H1 (cell line): ENCODE data around the gene SLC25A12. TPM values are rescaled to one million over a fixed set of nuclear protein-coding genes. Genes with fewer than 3 reads are reported as not detected.

Experiments
- CTCF ChIA-PET: fragments of 300-600 bp; sonication (Branson Sonifier 250); formaldehyde crosslinking; loops from one replicate; lab custom pipeline; 2021; ENCODE audit not compliant: partially characterized antibody; lab: Charles Lee
- POLR2A ChIA-PET: fragments of 300-600 bp; sonication (Branson Sonifier 250); formaldehyde crosslinking; loops from one replicate; lab custom pipeline; 2021; ENCODE audit warnings: inconsistent platforms; ENCODE audit not compliant: partially characterized antibody; lab: Charles Lee
- DNase-seq, 2 experiments: peaks; one replicate each; pipeline versions ENCODE4 v3.0.0 to v3.0.0-alpha.2; 2010 to 2022; ENCODE audit warnings: low spot score in 2 of 2, low read depth in 1 of 2, mixed read lengths in 1 of 2
- FAIRE-seq: peaks from 2 replicates; lab custom pipeline; 2011; peaks lifted over from hg19 to GRCh38; lab: Jason Lieb, UNC
- H2AFZ ChIP-seq: 2 replicates; pipeline ENCODE4 v1.8.1; 2012; ENCODE audit warnings: low read length, inconsistent platforms
- H2AK5ac ChIP-seq: 2 replicates; pipeline ENCODE4 v1.6.1; 2013; ENCODE audit warnings: low read depth, low read length
- H2BK120ac ChIP-seq: replicated peaks from 2 replicates; pipeline ENCODE3; 2013; ENCODE audit warnings: low read depth, low read length, inconsistent platforms
- H2BK12ac ChIP-seq: 2 replicates; pipeline ENCODE4 v1.6.1; 2013; ENCODE audit warnings: low read depth, low read length
- H2BK15ac ChIP-seq: 2 replicates; pipeline ENCODE4 v1.6.1; 2013; ENCODE audit warnings: low read length
- H2BK20ac ChIP-seq: 2 replicates; pipeline ENCODE4 v1.6.1; 2013; ENCODE audit warnings: low read length
- H2BK5ac ChIP-seq: 2 replicates; pipeline ENCODE4 v1.6.1; 2013; ENCODE audit warnings: low read depth, low read length
- H3K14ac ChIP-seq: 2 replicates; pipeline ENCODE4 v1.6.1; 2013; ENCODE audit warnings: inconsistent platforms; ENCODE audit not compliant: insufficient read length
- H3K18ac ChIP-seq: 2 replicates; pipeline ENCODE4 v1.6.1; 2013; ENCODE audit warnings: low read length; ENCODE audit errors: extremely low read depth
- H3K23ac ChIP-seq: 2 replicates; pipeline ENCODE4 v1.6.1; 2013; ENCODE audit warnings: inconsistent platforms; ENCODE audit not compliant: insufficient read length
- H3K23me2 ChIP-seq: 2 replicates; pipeline ENCODE4 v1.6.1; 2013; ENCODE audit warnings: low read depth, low read length
- H3K27ac ChIP-seq: 2 replicates; pipeline ENCODE4 v1.6.1; 2011; ENCODE audit warnings: low read depth, low read length, inconsistent platforms
- H3K27me3 ChIP-seq, 4 experiments: replicated peaks in 1 of 4; 1 replicate in 1 of 4; 2 replicates in 3 of 4; pipeline versions ENCODE4 v1.6.1 to v1.8.1; 2011 to 2013; ENCODE audit warnings: low read length in 3 of 4, mild to moderate bottlenecking in 3 of 4, inconsistent platforms in 2 of 4, mixed read lengths in 2 of 4, moderate library complexity in 1 of 4; ENCODE audit not compliant: control insufficient read depth in 3 of 4, insufficient read depth in 3 of 4; ENCODE audit errors: extremely low read depth in 1 of 4
- H3K36me3 ChIP-seq, 4 experiments: 2 replicates each; pipeline versions ENCODE4 v1.6.1 to v1.8.1; 2011 to 2013; ENCODE audit warnings: mild to moderate bottlenecking in 4 of 4, low read length in 3 of 4, moderate library complexity in 2 of 4, control low read depth in 1 of 4, inconsistent platforms in 1 of 4; ENCODE audit not compliant: insufficient read depth in 4 of 4, control insufficient read depth in 2 of 4
- H3K4ac ChIP-seq: replicated peaks from 2 replicates; pipeline ENCODE3; 2013; ENCODE audit warnings: low read length, low read depth, mixed read lengths, inconsistent platforms; ENCODE audit not compliant: insufficient read length
- H3K4me1 ChIP-seq, 4 experiments: replicated peaks in 1 of 4; 1 replicate in 1 of 4; 2 replicates in 3 of 4; pipeline versions ENCODE4 v1.6.1 to v1.8.1; 2011 to 2013; ENCODE audit warnings: low read length in 3 of 4, inconsistent platforms in 2 of 4, mixed read lengths in 1 of 4; ENCODE audit not compliant: insufficient read depth in 4 of 4, control insufficient read depth in 3 of 4
- H3K4me2 ChIP-seq, 2 experiments: 2 replicates each; pipeline versions ENCODE4 v1.6.1 to v1.8.1; 2011 to 2013; ENCODE audit warnings: low read depth in 2 of 2, low read length in 2 of 2, control low read depth in 1 of 2, inconsistent platforms in 1 of 2, mild to moderate bottlenecking in 1 of 2; ENCODE audit not compliant: insufficient read depth in 1 of 2
- H3K4me3 ChIP-seq, 4 experiments: fragments of 200-600, 300-600 bp in 1 of 4; sonication (generic), shearing (Covaris generic), sonication (Bioruptor Twin) in 1 of 4; 2 replicates each; pipeline versions ENCODE4 v1.5.1 to v1.8.1; 2011 to 2016; ENCODE audit warnings: low read length in 4 of 4, low read depth in 3 of 4, control low read depth in 2 of 4, inconsistent platforms in 2 of 4, mild to moderate bottlenecking in 2 of 4, mixed read lengths in 1 of 4, moderate library complexity in 1 of 4; ENCODE audit not compliant: insufficient read depth in 2 of 4; ENCODE audit errors: extremely low read depth in 1 of 4
- H3K56ac ChIP-seq: replicated peaks from 2 replicates; pipeline ENCODE3; 2013; ENCODE audit warnings: low read depth, mild to moderate bottlenecking, mixed read lengths, low read length, inconsistent platforms; ENCODE audit not compliant: insufficient read length
- H3K79me1 ChIP-seq: 2 replicates; pipeline ENCODE4 v1.6.1; 2013; ENCODE audit warnings: low read depth, low read length, control low read depth
- H3K79me2 ChIP-seq, 2 experiments: 2 replicates each; pipeline versions ENCODE4 v1.6.1 to v1.8.1; 2012 to 2013; ENCODE audit warnings: low read length in 2 of 2, mild to moderate bottlenecking in 2 of 2, inconsistent platforms in 1 of 2; ENCODE audit not compliant: insufficient read depth in 2 of 2, control insufficient read depth in 1 of 2
- H3K9ac ChIP-seq, 4 experiments: replicated peaks in 1 of 4; 1 replicate in 1 of 4; 2 replicates in 3 of 4; pipeline versions ENCODE4 v1.6.1 to v1.8.1; 2011 to 2013; ENCODE audit warnings: low read depth in 3 of 4, low read length in 3 of 4, control low read depth in 2 of 4, mild to moderate bottlenecking in 2 of 4, moderate library complexity in 2 of 4, inconsistent platforms in 1 of 4; ENCODE audit errors: extremely low read depth in 1 of 4
- H3K9me3 ChIP-seq, 2 experiments: 2 replicates each; pipeline versions ENCODE4 v1.6.1 to v1.8.1; 2012 to 2013; ENCODE audit warnings: mild to moderate bottlenecking in 2 of 2, moderate library complexity in 2 of 2, control low read depth in 1 of 2, inconsistent platforms in 1 of 2, low read depth in 1 of 2, low read length in 1 of 2, mixed read lengths in 1 of 2; ENCODE audit not compliant: insufficient read depth in 2 of 2
- H4K20me1 ChIP-seq, 2 experiments: replicated peaks in 1 of 2; 2 replicates each; pipeline versions ENCODE3 to v1.8.1; 2011 to 2013; ENCODE audit warnings: inconsistent platforms in 2 of 2, low read length in 2 of 2, mild to moderate bottlenecking in 1 of 2; ENCODE audit not compliant: insufficient read depth in 2 of 2, control insufficient read depth in 1 of 2
- H4K5ac ChIP-seq: 2 replicates; pipeline ENCODE4 v1.6.1; 2013; ENCODE audit warnings: low read length, low read depth, mixed read lengths, inconsistent platforms; ENCODE audit not compliant: insufficient read length
- H4K8ac ChIP-seq: 2 replicates; pipeline ENCODE4 v1.8.0; 2013; ENCODE audit warnings: mild to moderate bottlenecking, moderate library complexity, low read length, inconsistent platforms; ENCODE audit not compliant: insufficient read depth; ENCODE audit errors: extremely low read depth
- H4K91ac ChIP-seq: replicated peaks from 2 replicates; pipeline ENCODE3; 2013; ENCODE audit warnings: low read length, mixed read lengths, inconsistent platforms; ENCODE audit not compliant: insufficient read length
- BCL11A ChIP-seq, 2 experiments: IDR thresholded peaks; one replicate each; pipeline ENCODE4 v1.6.1; 2011; ENCODE audit warnings: low read depth in 2 of 2, low read length in 2 of 2, mild to moderate bottlenecking in 2 of 2
- CEBPB ChIP-seq: IDR thresholded peaks from 2 replicates; pipeline ENCODE4 v1.6.1; 2012; ENCODE audit warnings: low read depth, low read length
- FOSL1 ChIP-seq: IDR thresholded peaks from 2 replicates; pipeline ENCODE4 v1.6.1; 2011; ENCODE audit warnings: mild to moderate bottlenecking, low read depth, low read length, moderate library complexity; ENCODE audit not compliant: insufficient read depth
- SIRT6 ChIP-seq: IDR thresholded peaks from one replicate; pipeline ENCODE4 v1.7.1; 2012; ENCODE audit warnings: low read length, inconsistent platforms
- SP1 ChIP-seq: IDR thresholded peaks from 2 replicates; pipeline ENCODE4 v1.6.1; 2011; ENCODE audit warnings: low read depth, low read length
- SP4 ChIP-seq: IDR thresholded peaks from 2 replicates; pipeline ENCODE4 v1.6.1; 2012; ENCODE audit warnings: low read length, inconsistent platforms
- TEAD4 ChIP-seq: IDR thresholded peaks from 2 replicates; pipeline ENCODE4 v1.6.1; 2012; ENCODE audit warnings: low read depth, low read length, inconsistent platforms, mixed read lengths
- YY1 ChIP-seq: IDR thresholded peaks from 2 replicates; pipeline ENCODE4 v1.6.1; 2011; ENCODE audit warnings: low read depth, mild to moderate bottlenecking, low read length
- WGBS, 2 experiments: shearing (Covaris generic) in 1 of 2; methylation state at CpG; one replicate each; pipeline versions ENCODE4 v1.1.6 to v1.1.7; 2013 to 2015; ENCODE audit warnings: low lambda C conversion rate in 2 of 2, mixed read lengths in 2 of 2, inconsistent platforms in 1 of 2, low coverage in 1 of 2, missing lambda C conversion rate in 1 of 2; ENCODE audit not compliant: insufficient replicate concordance in 2 of 2, insufficient coverage in 1 of 2, insufficient read length in 1 of 2; ENCODE audit errors: extremely low coverage in 1 of 2, missing lambda C conversion rate in 1 of 2; 5-methylcytosine and 5-hydroxymethylcytosine counted together
- polyA plus RNA-seq, 7 experiments: library from polyadenylated mRNA; depleted of rRNA in 3 of 7; stranded (reverse) in 5 of 7; unstranded in 2 of 7; fragments of >200 nt in 5 of 7; fragments of 200-250 nt in 2 of 7; gene quantifications; 1 replicate in 5 of 7; 2 replicates in 1 of 7; 4 replicates in 1 of 7; pipeline versions ENCODE4 v1.2.1 to v1.2.3, GENCODE V29; 2011 to 2013; ENCODE audit warnings: missing spikeins in 2 of 7, mixed read lengths in 2 of 7
- total RNA-seq: library from RNA; stranded (reverse); fragmentation: NEBNext Ultra II Directional; extraction: Animal tissue kit (Norgen Biotek cat#: 25700); gene quantifications from 2 replicates; pipeline ENCODE4 v1.2.1, GENCODE V29; 2021

Gene SLC25A12
- total and polyA plus RNA-seq, 2 of the 8 experiments (the other 6 are each of a cell fraction or from before 2014, with no cell fraction given) = 7.7 to 10.2 TPM

DNA sequence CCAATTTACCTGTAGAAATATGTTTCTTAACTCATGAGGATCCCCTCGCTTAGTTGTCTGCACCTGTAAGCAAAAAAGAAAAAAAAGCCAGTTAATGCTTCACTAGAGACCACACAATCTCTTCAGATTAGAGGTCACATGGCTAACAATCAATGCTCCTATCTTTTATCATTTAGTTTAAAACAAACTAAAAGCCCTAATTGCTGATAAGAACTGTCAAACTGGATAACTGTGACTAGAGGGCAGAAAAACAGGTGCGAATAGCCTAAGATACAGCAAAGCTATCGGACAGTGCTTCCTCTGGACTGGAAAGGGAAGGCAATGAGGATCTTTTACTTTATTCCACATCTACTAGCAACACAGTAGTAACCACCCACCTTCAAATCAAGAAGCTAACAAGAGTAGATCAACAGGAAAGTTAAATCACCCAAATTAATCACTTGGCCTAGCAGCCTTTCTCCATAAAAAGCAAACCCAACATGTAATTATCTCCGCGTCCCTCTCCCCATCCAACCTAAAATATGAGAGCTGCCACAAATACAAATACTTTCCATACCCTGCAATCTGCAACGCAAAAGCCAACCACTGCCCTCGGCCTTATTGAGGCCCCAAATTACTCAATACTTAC lies 734 bp downstream of the SLC25A12 start:
- CTCF ChIA-PET = interaction anchor here (0.6 to 2.0 kb wide), 6 partner anchors 11 to 1661 kb away, joined by 3 to 12 read pairs (median 4); no protein-coding TSS in a partner anchor
- FAIRE-seq = no peak
- TF ChIP-seq CEBPB (no peak), SIRT6 (no peak), TEAD4 (no peak), SP1 (no peak), SP4 (no peak), BCL11A (IDR thresholded peaks at IDR 0.05; ENCODE audit: low read depth in 2 of 2, low read length in 2 of 2) (no peak), YY1 (no peak), FOSL1 (no peak)

More for the DNA sequence above, 734 bp downstream of the SLC25A12 start:
- no peak overlapping the region; the same call in 1 of the 2 replicates for H2BK15ac ChIP-seq
- H3K23ac ChIP-seq = no peak overlapping the region
- no peak for DNase-seq
- no peaks in the 10 kb centered on the region for H3K79me2 ChIP-seq
- H3K27ac ChIP-seq = no peak overlapping the region
- peaks cover 0 to 6% (median 2%) of the 10 kb centered on the region in 4 experiments; a peak in 2 of 7 replicates for H3K4me1 ChIP-seq
- no peak overlapping the region for H3K14ac ChIP-seq
- H4K91ac ChIP-seq = no peak overlapping the region
- H2BK12ac ChIP-seq = peak overlapping the region; percentile 90; the same call in 1 of the 2 replicates
- H2AK5ac ChIP-seq = no peak overlapping the region
- H3K36me3 ChIP-seq = no peaks in the 10 kb centered on the region; a peak in 2 of 8 replicates
- 0 out of 4 replicates have a peak, but pooled peaks cover 0 to under 1% of the 10 kb centered on the region in 2 experiments for H3K9me3 ChIP-seq
- no peak overlapping the region for H4K8ac ChIP-seq
- no peak overlapping the region for H3K4ac ChIP-seq
- no peak overlapping the region for H2BK20ac ChIP-seq
- peaks cover 3% of the 10 kb centered on the region for H3K23me2 ChIP-seq
- peak overlapping the region in 3 of 4 experiments; percentile 54 to 74 (median 62); a peak in 6 of 7 replicates for H3K9ac ChIP-seq
- peak overlapping the region; percentile 81; the same call in 1 of the 2 replicates for H2BK5ac ChIP-seq
- H2BK120ac ChIP-seq = no peak overlapping the region
- peak overlapping the region; percentile 75 to 97 (median 82) for H3K4me3 ChIP-seq
- H3K79me1 ChIP-seq = no peaks in the 10 kb centered on the region
- no peak overlapping the region for H3K56ac ChIP-seq
- H4K20me1 ChIP-seq = no peaks in the 10 kb centered on the region
- peak overlapping the region; percentile 82 to 89 for H3K4me2 ChIP-seq
- peak overlapping the region; percentile 73 for H2AFZ ChIP-seq
- WGBS, 2 experiments = 55% methylated on average over 7 of the region's 7 CpGs; no CpG with 5 or more reads in 1 of the 2 experiments
- H3K18ac ChIP-seq = no peak overlapping the region; the same call in 1 of the 2 replicates
- no peak overlapping the region for H4K5ac ChIP-seq
- H3K27me3 ChIP-seq = no peaks in the 10 kb centered on the region
- POLR2A ChIA-PET = interaction anchor here (0.7 to 2.9 kb wide), 5 partner anchors 10 to 29 kb away, joined by 3 to 23 read pairs (median 4); partner anchors contain the start of gene HAT1
